ENCODE results near the gene LRMDA.

Gene LRMDA

DNA sequence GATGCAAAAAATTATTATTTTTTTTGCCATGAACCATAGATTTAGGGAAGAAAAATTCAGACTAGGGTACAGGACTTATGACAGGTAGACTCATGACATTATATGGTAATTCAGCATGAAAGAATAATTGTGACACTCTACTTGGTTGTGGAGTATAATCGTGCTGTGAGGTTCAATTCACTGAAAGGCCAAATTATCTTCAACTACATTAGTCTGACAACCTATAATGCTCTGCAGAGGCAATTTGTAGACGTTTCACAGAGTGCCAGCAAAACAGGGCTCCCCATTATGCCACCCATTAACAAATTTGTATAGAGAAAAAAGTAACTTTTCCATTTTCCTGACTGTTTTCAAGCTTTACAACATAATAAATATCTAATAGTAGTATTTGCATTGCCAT, 292.6 kb downstream of the LRMDA start:
- H3K4me3 ChIP-seq (ENCODE audit: low read depth, low read length) = no peak overlapping the region
- no peak for DNase-seq (ENCODE audit: low read depth)
- TF ChIP-seq CTCF (IDR thresholded peaks at IDR 0.05; ENCODE audit: control insufficient read depth, extremely low read depth, insufficient read depth) = no peak

DNA sequence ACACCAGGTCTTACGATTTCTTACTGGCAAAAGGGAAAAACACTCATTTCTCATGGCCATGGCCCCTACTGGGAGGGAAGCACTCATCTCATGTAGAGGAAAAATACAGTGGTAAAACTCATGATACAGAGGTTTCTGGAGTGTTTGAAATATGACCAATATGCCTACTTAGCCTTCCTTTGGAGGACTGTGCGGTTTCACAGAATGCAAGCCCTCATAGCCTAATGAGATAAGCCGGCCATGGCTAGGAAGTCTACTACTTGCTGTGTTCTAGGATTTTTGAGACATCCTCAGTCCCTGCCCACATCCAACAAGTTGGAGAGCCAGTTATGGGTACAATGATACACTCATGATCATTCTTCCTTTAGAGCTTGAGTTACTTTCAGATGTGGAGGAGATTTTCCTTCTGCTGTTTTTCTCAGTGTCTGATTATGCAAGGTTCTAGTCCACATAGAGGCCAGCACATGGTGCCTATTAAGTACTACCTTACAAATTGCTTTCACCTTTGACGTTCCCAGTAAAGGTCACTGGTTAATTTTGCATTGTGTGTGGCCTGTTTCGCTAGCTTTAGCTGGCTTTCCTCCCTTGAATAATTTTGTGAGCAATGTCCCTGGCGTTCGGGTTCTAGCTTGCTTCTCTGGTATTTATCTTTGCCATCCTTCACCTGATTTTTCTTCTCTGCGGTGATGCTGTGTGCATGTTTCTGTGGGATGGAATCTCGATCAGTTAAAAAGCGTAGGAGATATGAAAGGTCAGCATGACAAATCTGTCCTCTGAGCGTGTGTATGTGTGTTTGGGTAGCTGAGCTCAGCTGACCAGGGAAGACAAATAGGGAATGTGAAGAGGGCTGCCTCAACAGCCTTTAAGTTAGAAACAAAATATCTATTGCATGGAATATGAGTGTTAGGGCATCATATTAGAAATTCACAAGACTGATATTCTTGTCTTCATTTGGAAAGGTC, 295.4 kb downstream of the LRMDA start:
- H3K4me3 ChIP-seq (ENCODE audit: low read depth, low read length) = no peak overlapping the region
- DNase-seq (ENCODE audit: low read depth) = no peak
- TF ChIP-seq CTCF (IDR thresholded peaks at IDR 0.05; ENCODE audit: control insufficient read depth, extremely low read depth, insufficient read depth) = no peak

GRCh38 chr10:75730847-75731246, 299.4 kb downstream of the LRMDA start:
- no peak overlapping the region for H3K4me3 ChIP-seq (ENCODE audit: low read depth, low read length)
- DNase-seq (ENCODE audit: low read depth) = no peak
- no peak for TF ChIP-seq CTCF (IDR thresholded peaks at IDR 0.05; ENCODE audit: control insufficient read depth, extremely low read depth, insufficient read depth)

- no peak for TF ChIP-seq CTCF (IDR thresholded peaks at IDR 0.05; ENCODE audit: control insufficient read depth, extremely low read depth, insufficient read depth)
- peak; percentile 95 for DNase-seq (ENCODE audit: low read depth)
- H3K4me3 ChIP-seq (ENCODE audit: low read depth, low read length) = no peak overlapping the region
Observed at GRCh38 chr10:75733135-75733890, 301.9 kb downstream of the LRMDA start.

DNA sequence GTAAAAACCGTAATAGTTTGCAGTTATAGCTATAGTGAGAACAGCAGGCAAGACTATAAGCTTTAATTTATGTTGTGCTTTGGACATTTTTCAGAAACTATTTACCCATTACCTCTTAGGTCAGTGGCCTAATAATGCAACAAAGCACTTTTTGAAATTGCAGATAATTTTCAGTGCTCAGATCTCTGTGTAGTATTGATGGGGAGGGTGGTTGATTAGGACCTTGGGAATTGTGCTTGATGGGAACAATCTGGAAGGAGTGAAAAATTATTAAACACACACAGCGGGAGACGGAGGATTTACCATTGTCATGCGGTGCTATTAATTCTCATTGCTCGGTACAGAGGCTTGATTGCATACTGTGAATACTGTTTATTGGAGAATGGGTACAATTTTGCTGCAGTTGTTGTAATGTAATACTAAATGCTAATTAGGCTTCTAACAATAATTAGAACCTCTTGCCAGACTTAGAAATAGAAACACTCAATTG, 304.8 kb downstream of the LRMDA start:
- no peak for TF ChIP-seq CTCF (IDR thresholded peaks at IDR 0.05; ENCODE audit: control insufficient read depth, extremely low read depth, insufficient read depth)
- H3K4me3 ChIP-seq (ENCODE audit: low read depth, low read length) = no peak overlapping the region
- DNase-seq (ENCODE audit: low read depth) = no peak

GRCh38 chr10:75736889-75737579, 305.6 kb downstream of the LRMDA start:
- no peak for DNase-seq (ENCODE audit: low read depth)
- TF ChIP-seq CTCF (IDR thresholded peaks at IDR 0.05; ENCODE audit: control insufficient read depth, extremely low read depth, insufficient read depth) = no peak
- no peak overlapping the region for H3K4me3 ChIP-seq (ENCODE audit: low read depth, low read length)

Data from LNCaP clone FGC (cell line).